Measurements from ENCODE around the gene RHBDL1. TPM values are rescaled to one million over a fixed set of nuclear protein-coding genes. Genes with fewer than 3 reads are reported as not detected.

RHBDL1 gene
- total and polyA plus RNA-seq, 7 donors: 0.06 to 0.42 (median 0.13) TPM

GRCh38 chr16:692356-693108 is 17.1 kb downstream of the RHBDL1 start:
- intact Hi-C loops (cut with DNase I): no loop called here
- ATAC-seq (no peak), DNase-seq (no peak)
- no peak for TF ChIP-seq CTCF (IDR thresholded peaks at IDR 0.05)
- 64 to 70% (median 66%) methylated on average over 10 of the region's 10 CpGs for WGBS, 3 donors
- Histone ChIP-seq H3K27me3 (ENCODE audit: insufficient read depth in 3 of 3, low read length in 2 of 3) (peaks cover 0 to 56% (median 25%) of the 10 kb centered on the region in 3 donors), H3K4me3 (no peak overlapping the region), H3K9me3 (no peaks in the 10 kb centered on the region), H3K4me1 (peaks cover 26% of the 10 kb centered on the region), H3K27ac (no peak overlapping the region), H3K36me3 (ENCODE audit: insufficient read depth in 1 of 2, low read depth in 1 of 2) (no peaks in the 10 kb centered on the region)

DNA sequence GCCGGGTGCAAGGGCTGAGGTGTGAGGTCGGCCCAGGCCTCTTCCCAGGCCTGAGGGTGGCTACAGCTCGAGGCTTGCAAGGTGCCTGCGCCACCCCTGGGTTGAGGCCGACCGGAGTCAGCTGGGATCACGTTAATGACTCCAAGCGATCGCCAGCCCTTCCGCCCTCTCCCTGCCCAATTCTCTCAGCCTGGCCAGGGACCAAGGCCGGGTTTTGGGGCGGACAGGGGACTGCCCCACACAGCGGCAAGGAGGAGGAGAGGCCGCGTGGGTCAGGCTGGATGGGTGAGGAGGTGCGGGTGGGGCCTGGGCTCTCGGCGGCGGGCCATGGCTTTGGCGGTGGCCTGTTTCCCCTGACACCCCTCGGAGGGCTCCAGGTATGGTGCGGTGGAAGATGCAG is 17.9 kb downstream of the RHBDL1 start:
- no peak overlapping the region for H3K4me3 ChIP-seq
- no peaks in the 10 kb centered on the region for H3K36me3 ChIP-seq (ENCODE audit: insufficient read depth in 1 of 2, low read depth in 1 of 2)
- peaks cover 26% of the 10 kb centered on the region for H3K4me1 ChIP-seq
- WGBS, 3 donors: 23 to 28% (median 28%) methylated on average over 22 of the region's 22 CpGs
- ATAC-seq: no peak
- H3K27ac ChIP-seq: no peak overlapping the region
- no peak for TF ChIP-seq CTCF (IDR thresholded peaks at IDR 0.05)
- H3K9me3 ChIP-seq: no peaks in the 10 kb centered on the region
- intact Hi-C loops (cut with DNase I): no loop called here
- peaks cover 0 to 64% (median 27%) of the 10 kb centered on the region in 3 donors for H3K27me3 ChIP-seq (ENCODE audit: insufficient read depth in 3 of 3, low read length in 2 of 3)
- DNase-seq: no peak

DNA sequence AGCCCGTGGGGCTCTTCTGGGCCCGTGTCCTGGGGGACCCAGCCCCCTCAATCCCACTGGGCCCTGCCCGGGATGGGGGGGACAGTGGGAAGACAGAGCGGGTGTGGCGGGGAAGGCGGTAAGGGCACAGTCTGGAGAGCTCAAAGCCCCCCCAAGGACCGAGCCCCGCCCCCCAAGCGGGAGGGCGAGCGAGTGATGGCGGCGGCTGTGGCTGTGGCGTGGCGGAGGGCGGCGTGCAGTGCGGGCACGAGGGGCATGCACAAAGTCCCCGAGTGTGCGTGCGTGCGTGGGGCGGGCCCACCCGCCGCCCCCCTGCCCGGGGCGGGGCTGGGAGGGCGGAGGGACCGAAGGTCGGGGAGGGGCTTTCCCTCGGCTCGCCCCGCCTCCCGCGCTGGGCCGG is 18.3 kb downstream of the RHBDL1 start:
- no peak for TF ChIP-seq CTCF (IDR thresholded peaks at IDR 0.05)
- Histone ChIP-seq H3K9me3 (no peaks in the 10 kb centered on the region), H3K4me1 (peaks cover 21% of the 10 kb centered on the region), H3K36me3 (ENCODE audit: insufficient read depth in 1 of 2, low read depth in 1 of 2) (no peaks in the 10 kb centered on the region), H3K4me3 (no peak overlapping the region), H3K27ac (no peak overlapping the region), H3K27me3 (ENCODE audit: insufficient read depth in 3 of 3, low read length in 2 of 3) (peaks cover 0 to 68% (median 27%) of the 10 kb centered on the region in 3 donors)
- WGBS, 3 donors: 2 to 5% (median 2%) methylated on average over 12 to 36 of the region's 37 CpGs
- ATAC-seq (no peak), DNase-seq (no peak)
- intact Hi-C loops (cut with DNase I): no loop called here

- intact Hi-C loops (cut with DNase I): no loop called here
- H3K4me1 ChIP-seq: peaks cover 16% of the 10 kb centered on the region
- no peak for ATAC-seq
- WGBS, 3 donors: 1 to 3% (median 2%) methylated on average over 29 to 64 of the region's 64 CpGs
- H3K27ac ChIP-seq: no peak overlapping the region
- DNase-seq: no peak
- H3K4me3 ChIP-seq: no peak overlapping the region
- H3K36me3 ChIP-seq (ENCODE audit: insufficient read depth in 1 of 2, low read depth in 1 of 2): no peaks in the 10 kb centered on the region
- H3K9me3 ChIP-seq: no peaks in the 10 kb centered on the region
- H3K27me3 ChIP-seq (ENCODE audit: insufficient read depth in 3 of 3, low read length in 2 of 3): peaks cover 0 to 73% (median 28%) of the 10 kb centered on the region in 3 donors
- no peak for TF ChIP-seq CTCF (IDR thresholded peaks at IDR 0.05)
Measured at GRCh38 chr16:694187-694862, 18.9 kb downstream of the RHBDL1 start.
